HepG2 (cell line): Measurements from ENCODE around the gene PCBD2. TPM values are rescaled to one million over a fixed set of nuclear protein-coding genes. Genes with fewer than 3 reads are reported as not detected.
A peak's percentile ranks its signal among the peaks of the same experiment; 100 is the strongest.

Experiments used
- CBX1 ChIP-seq: IDR thresholded peaks from one replicate; pipeline ENCODE4 v1.6.1; 2016; ENCODE audit warnings: antibody characterized with exemption, low read depth
- CHD2 ChIP-seq: IDR thresholded peaks from 2 replicates; pipeline ENCODE4 v1.6.1; 2011; ENCODE audit warnings: low read depth, low read length, improper control_type of control experiment
- ERF ChIP-seq: IDR thresholded peaks from 2 replicates; pipeline ENCODE4 v1.6.1; 2018; ENCODE audit warnings: missing biosample characterization, missing genetic modification reagents
- FOSL2 ChIP-seq: sonication (generic); formaldehyde crosslinking; IDR thresholded peaks from 2 replicates; pipeline ENCODE4 v1.4.0; 2020; ENCODE audit warnings: missing genetic modification reagents
- GZF1 ChIP-seq: sonication (generic); formaldehyde crosslinking; IDR thresholded peaks from 2 replicates; pipeline ENCODE4 v1.5.1; 2020; ENCODE audit warnings: mild to moderate bottlenecking, missing genetic modification reagents
- HNF4G ChIP-seq, 2 experiments: sonication (generic) in 1 of 2; formaldehyde crosslinking in 1 of 2; IDR thresholded peaks; 2 replicates each; pipeline versions ENCODE4 v1.4.0 to v1.6.1; 2011 to 2020; ENCODE audit warnings: borderline replicate concordance in 2 of 2, low read depth in 2 of 2, mild to moderate bottlenecking in 2 of 2, low read length in 1 of 2, missing genetic modification reagents in 1 of 2, moderate library complexity in 1 of 2
- NRL ChIP-seq: sonication (generic); formaldehyde crosslinking; IDR thresholded peaks from 2 replicates; pipeline ENCODE4 v1.5.0; 2020; ENCODE audit warnings: missing genetic modification reagents, mild to moderate bottlenecking, moderate library complexity, borderline replicate concordance
- SALL2 ChIP-seq: sonication (generic); formaldehyde crosslinking; IDR thresholded peaks from 2 replicates; pipeline ENCODE4 v1.8.1; 2023; ENCODE audit warnings: mild to moderate bottlenecking, missing genetic modification reagents, inconsistent platforms
- ZBTB49 ChIP-seq: sonication (generic); formaldehyde crosslinking; IDR thresholded peaks from 2 replicates; pipeline ENCODE4 v1.4.0; 2020; ENCODE audit warnings: missing genetic modification reagents, borderline replicate concordance
- ZNF124 ChIP-seq: sonication (generic); formaldehyde crosslinking; IDR thresholded peaks from 2 replicates; pipeline ENCODE4 v1.4.0; 2020; ENCODE audit warnings: missing genetic modification reagents
- ZNF34 ChIP-seq: sonication (generic); formaldehyde crosslinking; IDR thresholded peaks from 2 replicates; pipeline ENCODE4 v1.4.0; 2020; ENCODE audit warnings: mild to moderate bottlenecking, missing genetic modification reagents, borderline replicate concordance
- ZNF362 ChIP-seq: sonication (generic); formaldehyde crosslinking; IDR thresholded peaks from 2 replicates; pipeline ENCODE4 v1.4.0; 2020; ENCODE audit warnings: missing genetic modification reagents, mild to moderate bottlenecking, borderline replicate concordance
- ZNF552 ChIP-seq: sonication (generic); formaldehyde crosslinking; IDR thresholded peaks from 2 replicates; pipeline ENCODE4 v1.9.0; 2022; ENCODE audit warnings: missing genetic modification reagents, mild to moderate bottlenecking, borderline replicate concordance
- ZNF557 ChIP-seq: sonication (generic); formaldehyde crosslinking; IDR thresholded peaks from 2 replicates; pipeline ENCODE4 v1.4.0; 2020; ENCODE audit warnings: missing genetic modification reagents
- ZNF558 ChIP-seq: sonication (generic); formaldehyde crosslinking; IDR thresholded peaks from 2 replicates; pipeline ENCODE4 v1.9.0; 2022; ENCODE audit warnings: mild to moderate bottlenecking, missing genetic modification reagents, borderline replicate concordance
- ZNF629 ChIP-seq: sonication (generic); formaldehyde crosslinking; conservative IDR thresholded peaks from 2 replicates; pipeline ENCODE4 v1.5.0; 2020; ENCODE audit warnings: missing genetic modification reagents
- ZNF770 ChIP-seq: sonication (generic); formaldehyde crosslinking; IDR thresholded peaks from 2 replicates; pipeline ENCODE4 v1.5.0; 2020; ENCODE audit warnings: mild to moderate bottlenecking, missing genetic modification reagents
- ZSCAN5A ChIP-seq: sonication (generic); formaldehyde crosslinking; IDR thresholded peaks from 2 replicates; pipeline ENCODE4 v1.8.0; 2022; ENCODE audit warnings: mild to moderate bottlenecking, missing genetic modification reagents, borderline replicate concordance
- polyA plus RNA-seq, 8 experiments: library from polyadenylated mRNA; depleted of rRNA in 3 of 8; stranded (reverse) in 7 of 8; unstranded in 1 of 8; fragments of >200 nt; fragmentation: Illumina TruSeq in 4 of 8; extraction: Trizol in 4 of 8; gene quantifications; 2 replicates each; pipeline versions ENCODE4 v1.2.1 to v1.2.3, GENCODE V29; 2011 to 2016; ENCODE audit warnings: low read depth in 4 of 8, missing spikeins in 1 of 8, mixed read lengths in 1 of 8; ENCODE audit not compliant: insufficient read depth in 1 of 8
- total RNA-seq, 5 experiments: library from RNA; depleted of rRNA; stranded (reverse); fragments of >200 nt; fragmentation: Illumina TruSeq; extraction: Trizol; gene quantifications; 2 replicates each; pipeline ENCODE4 v1.2.3, GENCODE V29; 2016; ENCODE audit warnings: low read depth in 1 of 5

PCBD2 gene
- total and polyA plus RNA-seq, 2 of the 13 experiments (the other 11 are each of a cell fraction or from before 2014, with no cell fraction given): 5.5 to 12.0 TPM

GRCh38 chr5:134873987-134874830, 30.7 kb upstream of the PCBD2 start, which contains the start of gene TXNDC15 (continued):
- TF ChIP-seq ZBTB49 (CRISPR knock-in tag): no peak
- TF ChIP-seq NRL (CRISPR knock-in tag): peak; percentile 73; the same call in 1 of the 2 replicates
- TF ChIP-seq SALL2 (CRISPR knock-in tag): peak; percentile 96; the same call in 1 of the 2 replicates
- TF ChIP-seq ZNF558: peak; percentile 97; the same call in 1 of the 2 replicates
- TF ChIP-seq ZNF770 (CRISPR knock-in tag): peak; percentile 89
- TF ChIP-seq ZNF362 (CRISPR knock-in tag): no peak
- TF ChIP-seq ZNF34 (CRISPR knock-in tag): peak; percentile 87
- peak; percentile 51; the same call in 1 of the 2 replicates for TF ChIP-seq GZF1
- TF ChIP-seq ZNF124 (CRISPR knock-in tag): peak; percentile 83; the same call in 1 of the 2 replicates
- peak; percentile 18; the same call in 1 of the 2 replicates for TF ChIP-seq FOSL2 (CRISPR knock-in tag)
- no peak; the same call in 1 of the 2 replicates for TF ChIP-seq ZNF552 (CRISPR knock-in tag)
- no peak for TF ChIP-seq ZNF557 (CRISPR knock-in tag)
- no peak; the same call in 1 of the 2 replicates for TF ChIP-seq ZNF629 (CRISPR knock-in tag)
- no peak for TF ChIP-seq HNF4G (IDR thresholded peaks at IDR 0.05; ENCODE audit: borderline replicate concordance, low read depth, low read length)
- TF ChIP-seq HNF4G (CRISPR knock-in tag; IDR thresholded peaks at IDR 0.05; ENCODE audit: borderline replicate concordance, low read depth): peak; percentile 28; the same call in 1 of the 2 replicates
- TF ChIP-seq CHD2: no peak
- 0 out of 2 replicates have a peak, but pooled peaks have one; percentile 30 for TF ChIP-seq ZSCAN5A (CRISPR knock-in tag)
- TF ChIP-seq CBX1: no peak
- TF ChIP-seq ERF (CRISPR knock-in tag): peak; percentile 94
